Measurements from ENCODE around the gene PAPPA2. TPM values are rescaled to one million over a fixed set of nuclear protein-coding genes. Genes with fewer than 3 reads are reported as not detected.

The PAPPA2 gene
- total and polyA plus RNA-seq, 9 of the 15 experiments (the other 6 are each of a cell fraction or from before 2014, with no cell fraction given): 0.01 to 0.15 (median 0.05) TPM; not detected in 2

DNA sequence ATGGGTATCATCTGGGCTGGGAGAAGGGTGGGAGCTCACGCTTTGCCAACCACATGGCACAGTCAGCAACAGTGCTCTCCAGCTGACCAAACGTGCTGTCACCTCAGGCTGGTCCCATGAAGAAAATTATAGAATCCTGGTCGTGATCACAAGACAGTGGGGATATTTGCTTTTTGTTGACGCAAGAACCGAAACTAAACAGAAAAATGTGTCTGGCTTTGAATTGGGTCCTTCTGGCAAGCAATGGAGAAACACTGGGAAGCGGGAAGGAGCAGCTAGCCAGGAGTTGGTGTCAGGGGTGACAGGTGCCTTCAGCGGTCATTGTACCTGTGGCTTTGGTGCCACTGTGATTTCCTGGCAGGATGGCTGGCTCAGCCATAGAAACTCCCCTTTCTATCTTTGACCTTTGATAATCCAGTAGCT lies 304.8 kb downstream of the PAPPA2 start:
- H3K27me3 ChIP-seq (ENCODE audit: control insufficient read depth in 2 of 2, insufficient read depth in 2 of 2, low read length in 2 of 2): peaks cover 8 to 16% of the 10 kb centered on the region in 2 experiments; a peak in 4 of 5 replicates
- no peak overlapping the region for H2AFZ ChIP-seq (ENCODE audit: low read depth, low read length)
- no TSS peak for BruUV-seq (replicated peaks)
- no peaks in the 10 kb centered on the region for H3K9me1 ChIP-seq (ENCODE audit: control insufficient read depth, insufficient read depth, low read length)
- no peak overlapping the region for H3K27ac ChIP-seq (ENCODE audit: extremely low read depth, low read depth, low read length)
- DNase-seq (ENCODE audit: extremely low read depth in 1 of 4, low spot score in 3 of 4) (no peak), FAIRE-seq (no peak), ATAC-seq (no peak)
- CTCF ChIA-PET (ENCODE audit: low intra/inter-chr PET ratio): no interaction called here
- intact Hi-C loops (cut with micrococcal nuclease) (no loop called here), in situ Hi-C loops (cut with MboI) (no loop called here)
- H3K4me2 ChIP-seq (ENCODE audit: insufficient read depth, low read length): no peak overlapping the region
- H3K9ac ChIP-seq (ENCODE audit: insufficient read depth in 1 of 2, low read depth in 2 of 2, low read length in 2 of 2): 0 out of 4 replicates have a peak overlapping the region, but pooled peaks of 1 of the 2 experiments have one; percentile 45
- TF ChIP-seq NUFIP1 (IDR thresholded peaks at IDR 0.05; ENCODE audit: partially characterized antibody): no peak
- no peaks in the 10 kb centered on the region for H4K20me1 ChIP-seq (replicated peaks; ENCODE audit: control insufficient read depth, insufficient read depth, low read length)
- H3K36me3 ChIP-seq (ENCODE audit: control insufficient read depth, insufficient read depth, low read length): no peaks in the 10 kb centered on the region
- POLR2A ChIA-PET: interaction anchor here (0.6 kb wide), 1 partner anchor 13 kb away, joined by 3 read pairs; no protein-coding TSS in a partner anchor
- H3K9me3 ChIP-seq (replicated peaks; ENCODE audit: control insufficient read depth, insufficient read depth, low read depth, low read length): no peaks in the 10 kb centered on the region
- no peaks in the 10 kb centered on the region for H3K79me2 ChIP-seq (ENCODE audit: control insufficient read depth, insufficient read depth, low read length)
- H3K4me1 ChIP-seq (replicated peaks in 1 of 2; ENCODE audit: control insufficient read depth in 2 of 2, insufficient read depth in 2 of 2, low read length in 2 of 2): 0 out of 5 replicates have a peak, but pooled peaks cover 0 to 2% of the 10 kb centered on the region in 2 experiments
- 0% methylated on average over 7 of the region's 7 CpGs for WGBS (ENCODE audit: insufficient coverage, low coverage, missing lambda C conversion rate)
- no peak overlapping the region for H3K4me3 ChIP-seq

DNA sequence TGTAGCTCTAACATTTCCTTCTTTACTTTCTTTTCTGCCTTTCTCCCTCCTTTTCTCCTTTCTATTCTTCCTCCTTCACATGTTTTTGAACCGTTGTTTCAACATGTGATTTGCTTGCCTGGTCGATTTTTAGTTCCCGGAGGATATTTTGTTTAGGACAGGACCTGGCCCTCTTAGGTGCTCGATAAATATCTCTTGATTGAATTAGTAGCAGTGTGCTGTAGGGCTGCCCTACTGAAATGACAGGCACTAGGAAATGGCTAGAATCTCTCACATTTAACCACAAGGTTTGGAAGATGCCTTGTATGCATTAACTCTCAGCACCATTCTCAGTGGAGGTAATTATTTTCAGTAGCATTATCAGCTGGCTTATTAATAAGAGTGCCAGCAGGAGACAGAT lies 305.6 kb downstream of the PAPPA2 start:
- POLR2A ChIA-PET: interaction anchor here (0.6 kb wide), 1 partner anchor 13 kb away, joined by 3 read pairs; no protein-coding TSS in a partner anchor
- no peak overlapping the region for H3K9ac ChIP-seq (ENCODE audit: insufficient read depth in 1 of 2, low read depth in 2 of 2, low read length in 2 of 2)
- H3K27me3 ChIP-seq (ENCODE audit: control insufficient read depth in 2 of 2, insufficient read depth in 2 of 2, low read length in 2 of 2): peaks cover 8 to 16% of the 10 kb centered on the region in 2 experiments; a peak in 4 of 5 replicates
- no peak overlapping the region for H3K27ac ChIP-seq (ENCODE audit: extremely low read depth, low read depth, low read length)
- intact Hi-C loops (cut with micrococcal nuclease): no loop called here
- H3K9me1 ChIP-seq (ENCODE audit: control insufficient read depth, insufficient read depth, low read length): no peaks in the 10 kb centered on the region
- CTCF ChIA-PET (ENCODE audit: low intra/inter-chr PET ratio): no interaction called here
- no peaks in the 10 kb centered on the region for H4K20me1 ChIP-seq (replicated peaks; ENCODE audit: control insufficient read depth, insufficient read depth, low read length)
- 0 out of 5 replicates have a peak, but pooled peaks cover 0 to 2% of the 10 kb centered on the region in 2 experiments for H3K4me1 ChIP-seq (replicated peaks in 1 of 2; ENCODE audit: control insufficient read depth in 2 of 2, insufficient read depth in 2 of 2, low read length in 2 of 2)
- H3K36me3 ChIP-seq (ENCODE audit: control insufficient read depth, insufficient read depth, low read length): no peaks in the 10 kb centered on the region
- H2AFZ ChIP-seq (ENCODE audit: low read depth, low read length): no peak overlapping the region
- in situ Hi-C loops (cut with MboI): no loop called here
- FAIRE-seq: no peak
- ATAC-seq: no peak
- no peaks in the 10 kb centered on the region for H3K79me2 ChIP-seq (ENCODE audit: control insufficient read depth, insufficient read depth, low read length)
- no peak for TF ChIP-seq THRA (IDR thresholded peaks at IDR 0.05)
- no peak for TF ChIP-seq ARID1B (IDR thresholded peaks at IDR 0.05)
- TF ChIP-seq MCM5 (IDR thresholded peaks at IDR 0.05; ENCODE audit: low read depth): no peak
- TF ChIP-seq AFF4 (CRISPR knock-in tag; IDR thresholded peaks at IDR 0.05): no peak
- TF ChIP-seq FUS (optimal IDR thresholded peaks at IDR 0.05; ENCODE audit: low read depth, low read length): no peak
- no peak for TF ChIP-seq FOXJ2 (tag; IDR thresholded peaks at IDR 0.05)
- no peak for TF ChIP-seq MTA2 (IDR thresholded peaks at IDR 0.05; ENCODE audit: low read depth)
- no peaks in the 10 kb centered on the region for H3K9me3 ChIP-seq (replicated peaks; ENCODE audit: control insufficient read depth, insufficient read depth, low read depth, low read length)
- H3K4me3 ChIP-seq: no peak overlapping the region
- H3K4me2 ChIP-seq (ENCODE audit: insufficient read depth, low read length): no peak overlapping the region
- 0% methylated on average over 4 of the region's 4 CpGs for WGBS (ENCODE audit: insufficient coverage, low coverage, missing lambda C conversion rate)
- DNase-seq (ENCODE audit: extremely low read depth in 1 of 4, low spot score in 3 of 4): no peak
- no TSS peak for BruUV-seq (replicated peaks)
